Measurements from ENCODE around the gene SPINDOC. TPM values are rescaled to one million over a fixed set of nuclear protein-coding genes. Genes with fewer than 3 reads are reported as not detected.

The SPINDOC gene
- total and polyA plus RNA-seq, 9 of the 15 experiments (the other 6 are each of a cell fraction or from before 2014, with no cell fraction given): 0.70 to 36.3 (median 19.6) TPM

- TF ChIP-seq IFI16 (CRISPR knock-in tag; IDR thresholded peaks at IDR 0.05) (no peak), GABPB1 (CRISPR knock-in tag; IDR thresholded peaks at IDR 0.05) (peak; percentile 3; the same call in 1 of the 2 replicates), HIVEP1 (CRISPR knock-in tag; IDR thresholded peaks at IDR 0.05) (no peak), TOE1 (IDR thresholded peaks at IDR 0.05; ENCODE audit: borderline replicate concordance) (no peak), TOE1 (CRISPR knock-in tag; IDR thresholded peaks at IDR 0.05; ENCODE audit: borderline replicate concordance, low read depth) (peak; percentile 92; the same call in 1 of the 2 replicates), OTX1 (CRISPR knock-in tag; IDR thresholded peaks at IDR 0.05) (0 out of 2 replicates have a peak, but pooled peaks have one; percentile 11), XRCC5 (IDR thresholded peaks at IDR 0.05; ENCODE audit: low read depth, low read length) (no peak), EP400 (IDR thresholded peaks at IDR 0.05) (no peak), ZNF75A (CRISPR knock-in tag; IDR thresholded peaks at IDR 0.05) (no peak), ZNF696 (CRISPR knock-in tag; conservative IDR thresholded peaks at IDR 0.05) (no peak), FOXK1 (CRISPR knock-in tag; IDR thresholded peaks at IDR 0.05; ENCODE audit: borderline replicate concordance) (no peak), ZZZ3 (IDR thresholded peaks at IDR 0.05) (no peak), ARID2 (IDR thresholded peaks at IDR 0.05) (peak; percentile 94), PKNOX1 (IDR thresholded peaks at IDR 0.05) (peak; percentile 34; the same call in 1 of the 2 replicates), ZNF23 (CRISPR knock-in tag; IDR thresholded peaks at IDR 0.05) (0 out of 2 replicates have a peak, but pooled peaks have one; percentile 44), DEAF1 (CRISPR knock-in tag; IDR thresholded peaks at IDR 0.05) (peak; percentile 94), THRB (CRISPR knock-in tag; conservative IDR thresholded peaks at IDR 0.05) (no peak), ZNF277 (CRISPR knock-in tag; IDR thresholded peaks at IDR 0.05; ENCODE audit: borderline replicate concordance) (no peak), ZNF785 (CRISPR knock-in tag; IDR thresholded peaks at IDR 0.05) (no peak), MAZ (CRISPR knock-in tag; conservative IDR thresholded peaks at IDR 0.05 in 1 of 2, IDR thresholded peaks at IDR 0.05 in 1 of 2) (peak in 1 of 2 experiments; percentile 69; a peak in 2 of 4 replicates), POLR2G (IDR thresholded peaks at IDR 0.05; ENCODE audit: low read depth, low read length) (no peak)
These were observed 23.9 kb downstream of the SPINDOC start (continued) for GRCh38 chr11:63837027-63837688.

All from K562 (cell line).